C4-2B (cell line): ENCODE results near the gene ZNF778.

ENCODE experiments used
- CTCF ChIP-seq: fragments of 450-650 bp; conservative IDR thresholded peaks from 2 replicates; pipeline ENCODE4 v1.5.1; 2017; ENCODE audit warnings: mild to moderate bottlenecking
- ZFX ChIP-seq: fragments of 450-650 bp; IDR thresholded peaks from 2 replicates; pipeline ENCODE4 v1.6.1; 2017

- TF ChIP-seq CTCF (no peak), ZFX (no peak)
Measured at GRCh38 chr16:89207993-89208392, 9.5 kb upstream of the ZNF778 start.
